ENCODE data around the gene MED8. TPM values are rescaled to one million over a fixed set of nuclear protein-coding genes. Genes with fewer than 3 reads are reported as not detected.

MED8 gene
- total and polyA plus RNA-seq, 9 of the 15 experiments (the other 6 are each of a cell fraction or from before 2014, with no cell fraction given): 23.0 to 120 (median 56.4) TPM

GRCh38 chr1:43402089-43402865 lies 12.7 kb upstream of the MED8 start:
- POLR2A ChIA-PET: interaction anchor here (3.9 kb wide), 1 partner anchor 13 kb away, joined by 28 read pairs; the partner anchor contains the start of genes MED8 and SZT2
- H3K9me1 ChIP-seq (ENCODE audit: control insufficient read depth, insufficient read depth, low read length): no peaks in the 10 kb centered on the region
- intact Hi-C loops (cut with micrococcal nuclease): no loop called here
- H3K79me2 ChIP-seq (ENCODE audit: control insufficient read depth, insufficient read depth, low read length): no peaks in the 10 kb centered on the region
- no peak overlapping the region for H2AFZ ChIP-seq (ENCODE audit: low read depth, low read length)
- no peak overlapping the region; the same call in 1 of the 2 replicates for H3K4me2 ChIP-seq (ENCODE audit: insufficient read depth, low read length)
- peaks cover 27% of the 10 kb centered on the region for H4K20me1 ChIP-seq (replicated peaks; ENCODE audit: control insufficient read depth, insufficient read depth, low read length)
- CTCF ChIA-PET (ENCODE audit: low intra/inter-chr PET ratio): no interaction called here
- no peaks in the 10 kb centered on the region for H3K27me3 ChIP-seq (ENCODE audit: control insufficient read depth in 2 of 2, insufficient read depth in 2 of 2, low read length in 2 of 2)
- DNase-seq (ENCODE audit: extremely low read depth in 1 of 4, low spot score in 3 of 4) (peak in 3 of 4 experiments; percentile 19 to 54 (median 28)), ATAC-seq (no peak), FAIRE-seq (no peak)
- 50% methylated on average over 6 of the region's 6 CpGs for WGBS (ENCODE audit: insufficient coverage, low coverage, missing lambda C conversion rate)
- in situ Hi-C loops (cut with MboI): no loop called here
- H3K9me3 ChIP-seq (replicated peaks; ENCODE audit: control insufficient read depth, insufficient read depth, low read depth, low read length): no peaks in the 10 kb centered on the region
- no peak overlapping the region for H3K4me3 ChIP-seq
- no TSS peak for BruUV-seq (replicated peaks)
- H3K9ac ChIP-seq (ENCODE audit: insufficient read depth in 1 of 2, low read depth in 2 of 2, low read length in 2 of 2): peak overlapping the region in 1 of 2 experiments; percentile 33; a peak in 1 of 4 replicates
- H3K4me1 ChIP-seq (replicated peaks in 1 of 2; ENCODE audit: control insufficient read depth in 2 of 2, insufficient read depth in 2 of 2, low read length in 2 of 2): peaks cover 11 to 22% of the 10 kb centered on the region in 2 experiments; a peak in 4 of 5 replicates
- peaks cover 30% of the 10 kb centered on the region for H3K36me3 ChIP-seq (ENCODE audit: control insufficient read depth, insufficient read depth, low read length)
- no peak overlapping the region for H3K27ac ChIP-seq (ENCODE audit: extremely low read depth, low read depth, low read length)
- TF ChIP-seq TRIM24 (IDR thresholded peaks at IDR 0.05) (peak; percentile 70 to 82; a peak in 3 of 4 replicates), SOX6 (IDR thresholded peaks at IDR 0.05) (peak; percentile 82), NCOA1 (IDR thresholded peaks at IDR 0.05; ENCODE audit: low read depth) (peak; percentile 42; the same call in 1 of the 2 replicates), STAT5B (CRISPR knock-in tag; IDR thresholded peaks at IDR 0.05) (no peak), ZNF197 (CRISPR knock-in tag; IDR thresholded peaks at IDR 0.05; ENCODE audit: low read depth) (no peak), VEZF1 (CRISPR knock-in tag; IDR thresholded peaks at IDR 0.05) (0 out of 2 replicates have a peak, but pooled peaks have one; percentile 27), HNRNPH1 (optimal IDR thresholded peaks at IDR 0.05; ENCODE audit: low read depth, low read length) (no peak), E2F5 (CRISPR knock-in tag; IDR thresholded peaks at IDR 0.05) (no peak), CC2D1A (IDR thresholded peaks at IDR 0.05) (peak; percentile 70; the same call in 1 of the 2 replicates), PBX2 (CRISPR knock-in tag; IDR thresholded peaks at IDR 0.05; ENCODE audit: low read depth) (no peak), PBX2 (tag; conservative IDR thresholded peaks at IDR 0.05; ENCODE audit: low read depth) (peak; percentile 39; the same call in 1 of the 2 replicates), CBFA2T2 (conservative IDR thresholded peaks at IDR 0.05) (peak; percentile 95), RCOR1 (IDR thresholded peaks at IDR 0.05; ENCODE audit: borderline replicate concordance in 1 of 2, low read depth in 2 of 2, low read length in 2 of 2) (peak in 1 of 2 experiments; percentile 89; a peak in 3 of 4 replicates), HDAC2 (IDR thresholded peaks at IDR 0.05) (0 out of 2 replicates have a peak, but pooled peaks have one; percentile 48), EP300 (IDR thresholded peaks at IDR 0.05; ENCODE audit: low read length) (peak; percentile 61; the same call in 1 of the 2 replicates), OTX1 (CRISPR knock-in tag; IDR thresholded peaks at IDR 0.05) (no peak), FUS (optimal IDR thresholded peaks at IDR 0.05; ENCODE audit: low read depth, low read length) (no peak), DPF2 (IDR thresholded peaks at IDR 0.05) (0 out of 2 replicates have a peak, but pooled peaks have one; percentile 48), SMARCA4 (IDR thresholded peaks at IDR 0.05) (peak; percentile 60)
